Limb (tissue), 2 donors: ENCODE measurements around the gene ZBTB4.
"Not testable (repeated sequence)": the region's sequence is repeated elsewhere in the genome, so short reads cannot be mapped to it uniquely, and the experiment has no call there.

ENCODE experiments used
- DNase-seq, 2 donors: peaks; one replicate each; pipeline ENCODE4 v3.0.0-alpha.2; 2016; ENCODE audit errors: extremely low spot score in 2 of 2

Gene ZBTB4

GRCh38 chr17:7496470-7497183 is 17.2 kb upstream of the ZBTB4 start:
- no peak for DNase-seq

GRCh38 chr17:7495906-7496434 is 16.5 kb upstream of the ZBTB4 start:
- no peak for DNase-seq

- DNase-seq = no peak
These were observed 14.5 kb upstream of the ZBTB4 start for GRCh38 chr17:7493941-7494340.

- DNase-seq = no peak
These were observed 12.2 kb upstream of the ZBTB4 start for GRCh38 chr17:7491583-7491982.

GRCh38 chr17:7490144-7490543 is 10.7 kb upstream of the ZBTB4 start:
- DNase-seq = no peak

GRCh38 chr17:7486181-7486580 is 6.8 kb upstream of the ZBTB4 start:
- DNase-seq = no peak

- no peak for DNase-seq
These were observed 5.5 kb upstream of the ZBTB4 start for GRCh38 chr17:7484919-7485377.

GRCh38 chr17:7484067-7484918 is 4.9 kb upstream of the ZBTB4 start, which contains the start of gene POLR2A:
TSS of gene POLR2A (plus strand) at chr17:7484366.
- DNase-seq = peak; percentile 96 to 99

GRCh38 chr17:7483255-7484066 is 4.0 kb upstream of the ZBTB4 start:
- peak; percentile 93 to 97 for DNase-seq

GRCh38 chr17:7482742-7483088 is 3.3 kb upstream of the ZBTB4 start:
- DNase-seq = not testable (repeated sequence)

GRCh38 chr17:7481842-7482741 is 2.7 kb upstream of the ZBTB4 start:
- DNase-seq = not testable (repeated sequence)

- not testable (repeated sequence) for DNase-seq
These were observed 1.8 kb upstream of the ZBTB4 start, which contains the start of gene SLC35G6 for GRCh38 chr17:7481275-7481674. TSS of gene SLC35G6 (plus strand) at chr17:7481446. CDS start at chr17:7481517, 71 bp downstream.

- DNase-seq = no peak
These were observed 606 bp upstream of the ZBTB4 start for GRCh38 chr17:7480089-7480384.

- DNase-seq = peak; percentile 21 to 80
These were observed 887 bp downstream of the ZBTB4 start for GRCh38 chr17:7478276-7479212.

GRCh38 chr17:7477392-7478275 is 1.8 kb downstream of the ZBTB4 start:
- DNase-seq = peak in 1 of 2 donors; percentile 59

- DNase-seq = no peak
These were observed 2.5 kb downstream of the ZBTB4 start for GRCh38 chr17:7476951-7477350.

- DNase-seq = no peak
These were observed 2.9 kb downstream of the ZBTB4 start for GRCh38 chr17:7476494-7476893.

- no peak for DNase-seq
These were observed 3.5 kb downstream of the ZBTB4 start for GRCh38 chr17:7475764-7476422.
